Measurements from ENCODE around the gene PTGFRN.

Gene PTGFRN

GRCh38 chr1:116913941-116914340, 4.2 kb downstream of the PTGFRN start:
- H3K4me3 ChIP-seq (ENCODE audit: low read length) = no peak overlapping the region
- no peak overlapping the region for H3K4me2 ChIP-seq (ENCODE audit: low read length)
- H3K27me3 ChIP-seq (ENCODE audit: low read depth, low read length) = no peaks in the 10 kb centered on the region
- no peaks in the 10 kb centered on the region for H4K20me1 ChIP-seq (ENCODE audit: insufficient read depth, low read length)
- H3K79me2 ChIP-seq (ENCODE audit: low read length) = no peaks in the 10 kb centered on the region
- no peak overlapping the region for H2AFZ ChIP-seq (ENCODE audit: low read depth, low read length)
- no peak overlapping the region for H3K9ac ChIP-seq (ENCODE audit: low read length)
- no peak for TF ChIP-seq EZH2phosphoT487 (IDR thresholded peaks at IDR 0.05; ENCODE audit: low read depth)
- TF ChIP-seq, protein P1, sequence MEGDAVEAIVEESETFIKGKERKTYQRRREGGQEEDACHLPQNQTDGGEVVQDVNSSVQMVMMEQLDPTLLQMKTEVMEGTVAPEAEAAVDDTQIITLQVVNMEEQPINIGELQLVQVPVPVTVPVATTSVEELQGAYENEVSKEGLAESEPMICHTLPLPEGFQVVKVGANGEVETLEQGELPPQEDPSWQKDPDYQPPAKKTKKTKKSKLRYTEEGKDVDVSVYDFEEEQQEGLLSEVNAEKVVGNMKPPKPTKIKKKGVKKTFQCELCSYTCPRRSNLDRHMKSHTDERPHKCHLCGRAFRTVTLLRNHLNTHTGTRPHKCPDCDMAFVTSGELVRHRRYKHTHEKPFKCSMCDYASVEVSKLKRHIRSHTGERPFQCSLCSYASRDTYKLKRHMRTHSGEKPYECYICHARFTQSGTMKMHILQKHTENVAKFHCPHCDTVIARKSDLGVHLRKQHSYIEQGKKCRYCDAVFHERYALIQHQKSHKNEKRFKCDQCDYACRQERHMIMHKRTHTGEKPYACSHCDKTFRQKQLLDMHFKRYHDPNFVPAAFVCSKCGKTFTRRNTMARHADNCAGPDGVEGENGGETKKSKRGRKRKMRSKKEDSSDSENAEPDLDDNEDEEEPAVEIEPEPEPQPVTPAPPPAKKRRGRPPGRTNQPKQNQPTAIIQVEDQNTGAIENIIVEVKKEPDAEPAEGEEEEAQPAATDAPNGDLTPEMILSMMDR (IDR thresholded peaks at IDR 0.05; ENCODE audit: low read depth, low read length) = no peak
- no peaks in the 10 kb centered on the region for H3K4me1 ChIP-seq (ENCODE audit: low read length)
- H3K27ac ChIP-seq (ENCODE audit: low read length) = no peak overlapping the region
- H3K9me3 ChIP-seq (ENCODE audit: insufficient read depth, low read length) = no peaks in the 10 kb centered on the region
- H3K36me3 ChIP-seq (replicated peaks; ENCODE audit: low read depth, low read length) = no peaks in the 10 kb centered on the region

DNA sequence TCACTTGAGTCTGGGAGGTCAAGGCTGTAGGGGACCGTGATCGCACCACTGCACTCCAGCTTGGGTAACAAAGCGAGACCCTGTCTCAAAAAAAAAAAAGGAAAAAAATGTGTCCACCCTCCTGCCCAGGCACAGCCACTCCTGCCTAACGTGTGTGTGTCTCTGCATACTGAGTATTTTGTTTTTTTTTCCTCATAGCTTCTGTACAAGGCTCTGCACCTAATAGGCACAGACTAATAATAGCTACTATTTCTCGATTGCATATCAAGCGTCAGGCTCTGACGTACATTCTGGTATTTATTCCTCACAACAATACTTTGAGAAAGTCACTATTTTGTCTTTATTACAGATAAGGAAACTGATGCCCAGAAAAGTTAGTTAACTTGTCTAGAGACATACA, 5.0 kb downstream of the PTGFRN start:
- Histone ChIP-seq H3K9ac (ENCODE audit: low read length) (no peak overlapping the region), H2AFZ (ENCODE audit: low read depth, low read length) (no peak overlapping the region), H4K20me1 (ENCODE audit: insufficient read depth, low read length) (no peaks in the 10 kb centered on the region), H3K27me3 (ENCODE audit: low read depth, low read length) (no peaks in the 10 kb centered on the region), H3K4me1 (ENCODE audit: low read length) (no peaks in the 10 kb centered on the region), H3K9me3 (ENCODE audit: insufficient read depth, low read length) (no peaks in the 10 kb centered on the region), H3K36me3 (replicated peaks; ENCODE audit: low read depth, low read length) (no peaks in the 10 kb centered on the region), H3K79me2 (ENCODE audit: low read length) (no peaks in the 10 kb centered on the region), H3K4me3 (ENCODE audit: low read length) (no peak overlapping the region), H3K4me2 (ENCODE audit: low read length) (no peak overlapping the region), H3K27ac (ENCODE audit: low read length) (no peak overlapping the region)
- no peak for TF ChIP-seq EZH2phosphoT487 (IDR thresholded peaks at IDR 0.05; ENCODE audit: low read depth)
- TF ChIP-seq, protein P1 (IDR thresholded peaks at IDR 0.05; ENCODE audit: low read depth, low read length) = no peak

GRCh38 chr1:116915086-116915661, 5.5 kb downstream of the PTGFRN start:
- no peak overlapping the region for H2AFZ ChIP-seq (ENCODE audit: low read depth, low read length)
- no peaks in the 10 kb centered on the region for H3K79me2 ChIP-seq (ENCODE audit: low read length)
- no peak overlapping the region for H3K9ac ChIP-seq (ENCODE audit: low read length)
- no peaks in the 10 kb centered on the region for H3K4me1 ChIP-seq (ENCODE audit: low read length)
- H3K9me3 ChIP-seq (ENCODE audit: insufficient read depth, low read length) = no peaks in the 10 kb centered on the region
- no peak overlapping the region for H3K27ac ChIP-seq (ENCODE audit: low read length)
- H3K36me3 ChIP-seq (replicated peaks; ENCODE audit: low read depth, low read length) = no peaks in the 10 kb centered on the region
- H3K4me2 ChIP-seq (ENCODE audit: low read length) = no peak overlapping the region
- no peaks in the 10 kb centered on the region for H3K27me3 ChIP-seq (ENCODE audit: low read depth, low read length)
- H4K20me1 ChIP-seq (ENCODE audit: insufficient read depth, low read length) = no peaks in the 10 kb centered on the region
- TF ChIP-seq, protein P1 (IDR thresholded peaks at IDR 0.05; ENCODE audit: low read depth, low read length) = no peak
- TF ChIP-seq EZH2phosphoT487 (IDR thresholded peaks at IDR 0.05; ENCODE audit: low read depth) = no peak
- H3K4me3 ChIP-seq (ENCODE audit: low read length) = no peak overlapping the region

DNA sequence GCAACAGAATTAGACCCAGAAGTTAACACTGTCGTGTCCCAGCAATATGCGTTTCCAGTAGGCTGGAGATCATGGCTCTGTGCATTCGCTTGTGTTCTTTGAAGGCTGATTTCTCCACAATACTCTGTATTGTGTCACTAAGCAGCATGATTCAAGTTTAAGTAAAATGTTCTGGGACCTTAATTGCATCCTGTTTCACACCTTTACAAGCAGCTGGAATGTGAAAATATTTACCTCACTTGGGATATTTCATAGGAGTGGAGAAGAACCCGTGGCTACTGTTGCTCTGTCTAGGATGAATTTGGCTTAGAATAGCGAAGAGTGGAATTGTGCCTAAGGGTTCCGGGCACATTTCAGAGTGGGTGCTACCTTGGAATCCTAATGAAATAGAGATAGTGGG, 6.3 kb downstream of the PTGFRN start:
- Histone ChIP-seq H3K4me2 (ENCODE audit: low read length) (no peak overlapping the region), H3K79me2 (ENCODE audit: low read length) (no peaks in the 10 kb centered on the region), H3K9me3 (ENCODE audit: insufficient read depth, low read length) (no peaks in the 10 kb centered on the region), H3K27ac (ENCODE audit: low read length) (no peak overlapping the region), H3K36me3 (replicated peaks; ENCODE audit: low read depth, low read length) (no peaks in the 10 kb centered on the region), H4K20me1 (ENCODE audit: insufficient read depth, low read length) (no peaks in the 10 kb centered on the region), H2AFZ (ENCODE audit: low read depth, low read length) (no peak overlapping the region), H3K27me3 (ENCODE audit: low read depth, low read length) (no peaks in the 10 kb centered on the region), H3K9ac (ENCODE audit: low read length) (no peak overlapping the region), H3K4me3 (ENCODE audit: low read length) (no peak overlapping the region), H3K4me1 (ENCODE audit: low read length) (no peaks in the 10 kb centered on the region)
- no peak for TF ChIP-seq EZH2phosphoT487 (IDR thresholded peaks at IDR 0.05; ENCODE audit: low read depth)
- TF ChIP-seq, protein P1 (IDR thresholded peaks at IDR 0.05; ENCODE audit: low read depth, low read length) = no peak
